GM21529 (cell line): ENCODE data around the gene TBC1D32.
"Not testable (repeated sequence)": the region's sequence is repeated elsewhere in the genome, so short reads cannot be mapped to it uniquely, and the experiment has no call there.

Experiments used
- ATAC-seq: cut with Tn5 transposase; IDR thresholded peaks from one replicate; pipeline ENCODE4 v1.9.1; 2021; ENCODE audit not compliant: unreplicated experiment

The TBC1D32 gene

DNA sequence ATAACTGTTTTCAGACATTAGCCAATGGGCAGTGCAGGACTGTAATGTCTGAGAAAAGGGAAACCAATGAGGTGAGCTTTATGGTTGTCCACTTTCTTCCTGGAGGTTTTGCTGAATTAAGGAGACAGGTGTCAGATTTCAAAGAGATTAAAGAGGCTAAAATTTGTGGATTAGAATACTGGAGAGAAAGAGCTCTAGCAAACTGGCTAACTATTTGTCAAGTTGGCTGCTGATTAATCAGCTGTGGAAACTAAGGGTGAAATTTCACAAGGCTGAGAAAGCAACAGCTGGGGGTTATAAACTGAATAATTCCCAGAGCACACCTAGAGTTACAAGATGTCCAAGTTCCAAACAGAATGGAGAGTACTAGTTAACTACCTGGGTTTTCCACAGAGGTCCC is 198.9 kb downstream of the TBC1D32 start:
- ATAC-seq, result no peak

DNA sequence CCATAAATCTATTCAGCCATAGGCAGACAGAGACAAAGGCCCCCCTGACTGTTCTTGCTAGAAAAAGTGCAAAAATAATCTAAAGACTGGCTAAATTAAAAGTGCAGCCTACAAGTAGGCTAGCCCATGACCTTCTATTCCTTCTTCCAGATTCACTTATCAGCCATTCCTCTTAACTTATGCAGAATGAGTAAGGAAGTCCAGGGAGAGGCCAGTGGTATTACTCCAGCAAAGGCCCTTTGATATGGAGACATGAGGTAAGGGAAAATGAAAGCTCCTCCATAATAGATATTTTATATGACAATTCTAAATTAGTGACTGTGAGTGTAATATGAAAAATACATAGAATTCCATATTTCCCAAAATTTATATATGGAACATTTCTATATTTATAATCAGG is 199.4 kb downstream of the TBC1D32 start:
- no peak for ATAC-seq

DNA sequence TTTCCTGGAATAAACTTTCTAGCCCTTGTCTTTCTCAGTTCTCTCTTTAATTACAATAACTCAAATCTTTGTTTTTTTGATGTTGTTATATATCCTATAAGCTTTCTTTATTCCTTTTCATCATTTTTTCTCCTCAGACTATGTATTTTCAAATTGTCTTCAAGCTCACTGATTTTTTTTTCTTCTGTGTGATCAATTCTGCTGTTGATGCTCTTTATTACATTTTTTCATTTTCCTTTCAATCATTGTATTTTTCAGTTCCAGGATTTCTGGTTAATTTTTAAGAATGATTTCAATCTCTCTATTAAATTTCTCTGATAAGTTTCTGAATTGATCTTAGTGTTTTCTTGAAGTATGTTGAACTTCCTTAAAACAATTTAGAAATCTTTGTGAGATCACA is 209.7 kb downstream of the TBC1D32 start:
- ATAC-seq, result no peak

DNA sequence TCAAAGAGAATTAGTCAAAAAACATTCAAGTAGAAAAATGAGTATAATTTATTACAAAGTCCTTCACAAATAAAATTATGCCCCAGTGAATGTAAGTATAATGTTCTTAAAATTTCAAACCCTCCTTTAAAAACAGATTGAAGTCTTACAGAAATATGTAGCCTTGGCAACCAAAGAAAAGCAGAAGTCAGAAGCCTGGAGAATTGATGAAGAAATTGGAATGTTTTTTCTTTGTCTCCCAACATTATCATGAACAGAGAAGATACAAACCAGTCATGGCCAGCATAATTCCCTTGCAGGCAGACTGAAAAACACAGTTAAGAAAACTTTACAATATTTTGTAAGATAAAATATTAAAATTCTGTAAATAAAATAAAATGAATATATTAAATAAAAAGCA is 221.9 kb downstream of the TBC1D32 start:
- ATAC-seq, result no peak

DNA sequence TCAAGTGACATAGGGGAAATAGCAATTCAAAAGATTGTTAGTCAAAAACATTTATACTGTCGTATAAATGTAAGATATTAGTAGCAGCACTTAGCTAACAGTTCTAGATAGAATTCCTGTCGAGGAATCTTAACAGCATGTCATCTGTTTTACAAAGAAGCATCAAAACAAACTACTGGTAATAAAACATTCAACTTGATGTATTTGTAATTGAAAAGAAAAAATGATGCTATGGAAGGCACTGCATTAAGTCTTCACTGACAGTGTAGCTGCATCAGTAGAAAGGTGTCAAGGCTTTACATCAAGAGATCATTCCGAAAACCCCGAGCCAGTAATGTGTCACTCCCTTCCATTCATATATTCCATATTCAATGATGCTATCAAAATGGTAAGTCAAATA is 223.5 kb downstream of the TBC1D32 start:
- ATAC-seq, result no peak

DNA sequence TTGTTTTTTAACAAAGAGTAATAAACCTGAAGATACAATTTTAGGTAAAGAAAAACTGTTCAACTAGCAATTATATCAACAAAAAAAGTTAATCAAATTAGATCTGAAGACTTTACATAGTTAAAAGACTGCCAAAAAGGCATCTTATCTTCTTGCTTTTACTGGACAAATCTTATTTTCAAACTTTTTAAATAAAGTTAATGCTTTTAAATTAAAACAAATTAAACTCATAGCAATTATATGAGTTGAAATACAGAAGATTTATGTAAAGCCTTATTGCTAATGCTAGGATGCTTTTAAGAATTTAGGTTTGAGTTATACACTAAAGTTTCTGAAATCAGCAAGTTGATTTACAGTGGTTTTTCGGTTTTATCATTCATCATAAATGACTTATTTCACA is 227.3 kb downstream of the TBC1D32 start:
- no peak for ATAC-seq

DNA sequence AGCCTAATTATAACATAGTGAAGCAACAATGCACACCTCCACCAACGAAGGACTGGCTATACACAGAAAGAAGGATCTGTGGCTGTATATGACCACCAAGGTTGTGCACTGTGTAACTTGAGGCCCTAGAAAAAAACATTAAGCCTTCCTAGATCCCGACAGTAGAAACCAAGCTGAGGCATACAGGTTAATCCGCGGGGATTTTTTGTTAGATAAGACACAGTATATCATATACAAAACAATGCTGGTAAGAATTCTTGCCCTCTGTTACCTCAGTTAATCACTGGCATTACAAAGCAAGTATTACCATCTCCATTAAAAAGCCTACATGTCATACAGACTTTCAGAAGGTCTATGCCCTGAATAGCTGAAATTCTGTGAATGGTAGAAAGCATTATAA is 228.8 kb downstream of the TBC1D32 start:
- ATAC-seq, result no peak

DNA sequence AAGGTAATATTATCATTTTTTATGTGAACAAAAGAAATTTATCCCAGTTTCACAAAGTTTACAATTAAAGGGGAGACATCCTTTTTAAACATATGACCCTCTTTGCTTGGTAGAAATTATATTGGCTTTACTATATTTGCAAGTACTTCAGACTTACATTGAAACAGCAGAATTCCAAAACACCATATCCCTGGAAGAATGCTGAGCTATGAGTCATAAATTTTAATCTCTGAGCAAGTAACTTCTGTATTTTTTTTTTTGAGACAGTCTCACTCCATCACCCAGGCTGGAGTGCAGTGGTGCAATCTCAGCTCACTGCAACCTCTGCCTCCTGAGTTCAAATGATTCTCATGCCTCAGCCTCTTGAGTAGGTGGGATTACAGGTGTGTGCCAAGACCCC is 240.4 kb downstream of the TBC1D32 start:
- ATAC-seq, result no peak

DNA sequence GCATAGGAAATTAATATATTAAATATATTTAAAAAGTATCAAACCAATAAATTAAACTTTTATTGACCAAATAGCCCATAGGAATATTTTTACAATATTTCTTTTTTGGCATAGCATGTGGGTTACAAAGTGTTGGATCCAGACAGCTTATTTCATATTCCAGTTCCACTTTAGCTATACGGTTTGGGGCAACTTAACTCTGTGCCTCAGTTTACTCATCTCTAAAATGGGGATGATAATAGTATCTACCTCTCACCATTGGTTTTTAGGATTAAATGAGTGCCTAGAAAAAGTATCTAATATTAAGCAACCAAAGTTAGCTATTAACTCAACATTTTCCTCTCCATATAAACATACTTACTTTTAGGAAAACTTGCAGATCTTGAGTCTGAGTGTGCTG is 243.8 kb downstream of the TBC1D32 start:
- no peak for ATAC-seq

DNA sequence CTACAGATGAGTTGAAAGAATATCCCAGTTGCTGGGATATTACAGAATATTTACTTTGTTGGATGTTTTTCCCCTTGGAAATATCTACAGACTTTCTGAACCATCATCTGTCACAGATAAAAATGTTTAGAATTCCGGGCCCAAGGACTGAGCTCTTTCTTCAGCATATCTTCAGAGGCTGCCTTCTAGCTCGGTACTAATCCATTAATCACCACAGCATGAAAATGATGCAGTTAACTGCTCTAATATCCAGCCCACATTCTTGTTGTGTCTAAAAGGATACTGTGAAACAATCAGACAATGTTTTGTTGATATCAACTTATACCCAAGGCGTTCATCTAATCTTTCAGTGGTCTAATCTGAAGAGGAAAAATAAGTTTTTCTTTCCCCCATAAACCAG is 247.4 kb downstream of the TBC1D32 start:
- no peak for ATAC-seq

DNA sequence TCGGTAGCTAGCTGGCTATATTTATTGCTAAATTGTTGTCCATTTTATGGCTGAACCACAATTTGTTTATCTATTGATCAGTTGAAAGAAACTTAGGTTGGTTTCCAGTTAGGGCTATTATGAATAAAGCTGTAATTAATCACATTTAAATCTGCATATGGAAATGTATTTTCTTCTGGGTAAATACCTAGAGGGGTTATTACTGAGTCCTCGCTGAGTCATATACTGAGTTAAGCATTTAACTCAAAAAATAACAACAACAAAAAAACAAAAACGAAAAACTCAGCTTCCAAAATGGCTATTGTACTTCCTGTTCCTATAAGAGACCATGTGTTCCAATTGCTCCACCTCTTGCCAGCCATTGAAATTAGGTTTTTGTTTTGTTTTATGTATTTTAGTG is 258.2 kb downstream of the TBC1D32 start:
- ATAC-seq, result no peak

DNA sequence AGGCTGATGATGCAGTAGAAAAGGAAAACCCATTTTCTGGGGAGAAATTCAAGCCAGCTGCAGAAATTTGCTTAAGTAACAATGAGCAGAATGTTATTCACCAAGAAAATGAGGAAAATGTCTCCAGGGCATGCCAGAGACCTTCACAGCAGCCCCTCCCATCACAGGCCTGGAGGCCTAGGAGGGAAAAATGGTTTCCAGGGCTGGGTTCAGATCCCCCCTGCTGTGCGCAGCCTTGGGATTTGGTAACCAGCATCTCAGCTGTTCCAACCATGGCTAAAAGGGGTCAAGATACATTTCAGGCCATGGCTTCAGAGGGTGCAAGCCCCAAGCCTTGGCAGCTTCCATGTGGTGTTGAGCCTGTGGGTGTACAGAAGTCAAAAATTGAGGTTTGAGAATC is 265.5 kb downstream of the TBC1D32 start:
- ATAC-seq, result not testable (repeated sequence)

DNA sequence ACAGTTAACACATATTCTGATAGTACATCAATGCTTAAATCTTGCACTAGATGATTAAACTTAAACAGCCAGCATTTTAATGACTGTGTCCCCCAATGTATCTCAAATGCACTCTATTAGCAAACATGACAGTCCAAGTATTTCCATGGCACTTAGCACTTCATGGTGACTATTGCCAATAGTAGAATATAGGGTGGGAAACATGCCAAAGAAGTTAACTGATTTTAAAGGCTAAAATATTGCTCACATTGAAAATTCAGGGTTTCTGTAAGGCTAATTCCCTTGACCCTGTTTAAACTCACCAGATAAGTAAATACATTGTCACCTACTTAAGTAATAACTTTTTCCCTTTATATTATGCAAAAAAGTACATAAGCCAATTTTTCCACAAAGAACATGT is 266.9 kb downstream of the TBC1D32 start:
- no peak for ATAC-seq

DNA sequence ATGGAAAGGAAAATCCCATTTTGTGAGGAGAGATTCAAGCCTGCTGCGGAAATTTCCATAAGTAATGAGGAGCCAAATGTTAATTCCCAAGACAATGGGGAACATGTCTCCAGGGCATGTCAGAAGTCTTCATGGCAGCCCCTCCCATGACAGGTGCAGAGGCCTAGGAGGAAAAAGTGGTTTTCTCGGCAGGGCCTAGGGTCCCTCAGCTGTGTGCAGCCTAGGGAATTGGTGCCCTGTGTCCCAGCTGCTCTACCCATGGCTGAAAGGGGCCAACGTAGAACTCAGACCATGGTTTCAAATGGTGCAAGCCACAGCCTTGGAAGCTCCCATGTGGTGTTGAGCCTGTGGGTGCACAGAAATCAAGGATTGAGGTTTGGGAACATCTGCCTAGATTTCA is 269.9 kb downstream of the TBC1D32 start:
- ATAC-seq, result no peak

DNA sequence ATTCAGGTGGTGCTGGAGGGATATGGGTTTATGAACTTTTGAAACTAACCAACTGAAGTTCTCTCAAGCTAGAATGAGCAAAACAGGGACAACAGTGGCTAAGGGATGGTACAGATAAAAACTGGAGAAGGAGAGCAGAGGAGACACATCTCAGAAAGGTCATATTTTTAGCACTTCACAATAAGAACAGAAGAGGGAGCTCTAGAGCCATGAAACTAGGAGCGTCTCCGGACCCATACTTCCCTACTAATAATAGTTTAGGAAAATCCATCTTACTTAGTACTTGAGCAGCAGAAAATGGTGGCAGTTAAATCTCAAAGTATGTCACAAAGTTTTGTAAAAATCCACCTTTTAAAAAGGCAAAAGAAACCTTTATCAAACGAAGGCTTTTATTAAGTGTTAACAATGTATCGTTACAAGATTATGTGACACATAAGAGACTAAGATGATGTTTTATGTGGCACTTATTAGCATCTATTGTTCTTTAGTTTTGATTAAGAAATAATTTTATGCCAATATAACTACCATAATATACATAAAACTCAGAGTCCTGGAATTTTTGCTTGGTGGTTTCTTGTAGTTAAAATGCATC is 278.6 kb downstream of the TBC1D32 start:
- ATAC-seq, result peak; percentile 90

DNA sequence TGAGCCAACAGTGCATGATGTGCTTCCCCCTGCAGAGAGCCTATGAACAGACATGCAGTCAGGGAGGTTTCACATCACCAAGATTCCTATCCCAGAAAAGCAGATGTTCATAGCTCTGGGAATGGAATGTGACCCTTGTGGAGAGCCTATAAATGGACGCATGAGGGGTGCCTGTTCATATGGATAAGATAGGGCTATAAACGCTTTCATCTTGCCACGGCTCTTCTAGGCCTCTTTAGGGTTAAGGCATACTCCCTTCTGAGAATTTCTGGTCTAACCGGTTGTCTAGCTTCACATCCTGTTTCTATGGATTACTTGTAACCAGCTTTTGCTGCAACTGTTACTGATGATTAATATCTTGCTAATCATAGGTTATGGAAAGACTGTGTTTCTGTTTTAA is 285.7 kb downstream of the TBC1D32 start:
- ATAC-seq, result not testable (repeated sequence)

DNA sequence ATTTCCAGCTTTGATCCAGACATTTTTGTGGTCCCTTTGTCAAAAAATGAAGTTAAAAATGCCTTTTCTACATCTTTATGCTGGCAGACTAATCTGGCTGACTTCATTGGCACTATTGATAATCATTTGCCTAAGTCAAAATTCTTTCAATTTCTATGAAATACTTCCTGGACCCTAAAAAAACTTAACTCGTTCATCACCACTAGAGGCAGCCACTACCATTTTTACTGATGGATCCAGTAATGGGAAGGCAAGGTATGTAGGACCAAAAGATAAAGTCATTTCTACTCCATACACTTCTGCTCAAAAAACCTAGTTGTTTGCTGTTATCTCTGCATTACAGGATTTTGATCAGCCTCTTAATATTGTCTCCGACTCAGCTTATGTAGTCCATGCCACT is 289.4 kb downstream of the TBC1D32 start:
- ATAC-seq, result not testable (repeated sequence)

DNA sequence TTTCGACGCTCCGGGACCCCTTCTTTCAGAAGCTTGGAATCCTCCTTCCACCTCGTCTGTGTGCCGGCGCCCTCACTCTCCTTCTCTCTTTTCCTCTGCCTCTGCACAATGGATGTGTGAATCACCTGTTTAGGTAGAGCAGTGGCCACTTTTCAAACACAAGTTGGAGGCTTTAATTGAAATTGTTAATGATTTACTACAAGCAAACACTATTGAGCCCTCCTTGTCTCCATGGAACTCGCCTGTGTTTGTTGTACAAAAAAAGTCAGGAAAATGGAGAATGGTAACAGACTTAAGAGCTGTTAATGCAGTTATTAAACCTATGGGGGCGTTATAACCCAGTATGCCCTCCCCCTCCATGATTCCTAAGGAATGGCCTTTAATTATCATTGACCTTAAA is 290.6 kb downstream of the TBC1D32 start:
- ATAC-seq, result not testable (repeated sequence)

DNA sequence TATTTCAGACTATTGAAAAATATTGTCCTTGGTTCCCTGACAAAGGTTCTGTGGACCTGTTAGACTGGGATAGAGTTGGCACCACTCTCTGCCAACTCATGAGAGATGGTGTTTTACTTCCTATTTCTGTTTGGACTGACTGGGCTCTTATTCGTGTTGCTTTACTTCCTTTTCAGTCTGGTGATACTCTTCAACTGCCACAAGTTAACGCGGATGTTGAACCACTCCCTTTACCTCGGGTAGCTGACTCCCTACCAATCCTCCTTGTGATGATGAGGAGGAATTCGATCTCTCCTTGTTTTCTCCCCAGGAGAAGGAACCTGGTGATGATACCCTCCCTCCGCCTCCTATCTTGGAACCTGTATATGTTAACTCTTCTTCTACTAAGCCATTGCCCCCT is 291.1 kb downstream of the TBC1D32 start:
- not testable (repeated sequence) for ATAC-seq

DNA sequence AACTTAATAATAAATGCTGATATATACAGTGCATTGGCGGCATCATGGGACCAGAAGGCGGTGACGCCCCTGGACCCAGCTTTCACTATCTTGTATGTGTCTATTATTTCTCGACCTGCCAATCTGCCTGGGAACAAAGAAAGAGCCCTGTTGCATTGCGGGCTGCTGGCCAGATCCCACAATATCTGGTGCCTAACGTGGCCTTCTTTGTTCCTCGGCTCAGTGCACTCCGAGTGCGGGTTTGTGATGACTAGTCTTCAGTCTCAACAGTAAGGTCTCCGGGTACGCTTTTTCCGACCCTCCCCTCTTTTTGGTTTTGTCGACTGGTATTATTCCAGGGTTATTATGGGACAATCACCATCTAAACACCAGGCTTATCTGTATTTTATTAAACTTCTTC is 291.5 kb downstream of the TBC1D32 start:
- ATAC-seq, result no peak

DNA sequence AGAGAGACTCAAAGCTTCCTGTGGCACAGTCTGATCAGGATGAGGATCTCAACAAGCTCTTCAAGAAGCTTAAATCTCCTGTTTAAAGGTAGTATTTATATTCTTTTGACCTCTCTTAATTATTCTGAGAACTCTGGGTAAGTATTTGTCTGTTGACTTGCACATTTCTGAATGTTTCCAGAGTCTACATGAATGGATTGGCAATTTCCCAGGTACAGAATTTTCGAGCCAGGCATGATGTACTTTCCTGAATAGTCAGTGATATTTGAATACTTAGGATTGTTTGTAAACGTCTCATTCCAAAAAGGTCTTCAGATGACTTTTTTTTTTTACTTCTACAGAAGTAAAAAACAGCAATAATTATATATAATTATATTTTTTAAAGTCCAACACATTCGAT is 293.4 kb downstream of the TBC1D32 start:
- ATAC-seq, result no peak

DNA sequence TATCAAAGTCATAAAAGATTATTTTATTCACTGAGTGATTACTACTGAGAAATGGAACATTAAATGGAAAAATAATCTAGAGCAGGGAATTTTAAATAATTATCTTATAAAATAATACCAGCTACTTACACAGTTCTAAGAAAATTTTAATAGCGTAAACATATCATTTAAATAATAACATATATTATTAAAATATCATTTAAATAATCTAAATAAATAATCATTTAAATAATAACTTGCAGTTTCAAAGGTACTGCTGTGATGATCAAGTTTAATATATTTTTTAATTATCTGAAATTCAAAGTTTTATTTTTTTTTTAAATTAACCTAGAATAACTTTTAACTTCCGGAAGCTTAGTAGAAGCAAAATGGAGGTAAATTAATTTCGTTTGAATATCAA is 301.2 kb downstream of the TBC1D32 start:
- ATAC-seq, result no peak

DNA sequence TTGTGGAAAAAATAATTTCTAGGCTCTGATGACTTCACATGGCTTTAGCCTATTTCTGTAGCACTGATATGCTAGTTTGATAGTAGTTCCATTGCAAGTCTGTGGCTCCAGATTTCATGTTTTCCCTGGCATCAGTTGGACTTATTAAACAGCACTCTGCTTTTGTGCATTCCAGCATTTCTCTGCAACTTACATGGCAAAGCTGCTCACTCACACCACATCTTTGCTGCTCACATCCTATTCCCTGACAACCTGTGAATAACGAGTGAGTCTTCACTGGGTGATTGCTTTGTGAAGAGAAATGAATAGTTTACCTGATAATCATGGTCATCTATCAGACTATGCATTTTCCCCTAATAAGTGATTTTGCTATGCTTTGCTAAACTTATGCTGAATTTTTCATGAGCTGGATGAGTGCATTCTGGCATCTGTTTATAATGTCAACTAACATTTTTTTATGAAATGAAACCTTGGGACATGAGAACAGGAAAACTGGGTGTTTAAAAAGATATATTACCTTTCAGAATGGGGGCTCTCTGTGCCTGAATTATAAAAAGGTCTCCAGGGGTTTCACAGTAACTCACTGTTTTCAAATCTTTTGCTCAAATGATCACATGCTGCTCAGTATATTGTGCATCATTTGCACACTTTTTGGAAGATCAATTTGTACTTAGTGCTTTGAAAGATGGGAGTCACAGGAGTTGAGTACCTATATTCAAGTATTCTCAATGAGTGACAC is 301.8 kb downstream of the TBC1D32 start:
- no peak for ATAC-seq
